HG03521 (cell line): ENCODE results near the gene PREX1.
"Not testable (repeated sequence)": the region's sequence is repeated elsewhere in the genome, so short reads cannot be mapped to it uniquely, and the experiment has no call there.

ENCODE experiments used
- ATAC-seq: cut with Tn5 transposase; IDR thresholded peaks from one replicate; pipeline ENCODE4 v1.9.1; 2021; ENCODE audit warnings: mild to moderate bottlenecking, moderate library complexity; ENCODE audit not compliant: unreplicated experiment

PREX1 gene, protein sequence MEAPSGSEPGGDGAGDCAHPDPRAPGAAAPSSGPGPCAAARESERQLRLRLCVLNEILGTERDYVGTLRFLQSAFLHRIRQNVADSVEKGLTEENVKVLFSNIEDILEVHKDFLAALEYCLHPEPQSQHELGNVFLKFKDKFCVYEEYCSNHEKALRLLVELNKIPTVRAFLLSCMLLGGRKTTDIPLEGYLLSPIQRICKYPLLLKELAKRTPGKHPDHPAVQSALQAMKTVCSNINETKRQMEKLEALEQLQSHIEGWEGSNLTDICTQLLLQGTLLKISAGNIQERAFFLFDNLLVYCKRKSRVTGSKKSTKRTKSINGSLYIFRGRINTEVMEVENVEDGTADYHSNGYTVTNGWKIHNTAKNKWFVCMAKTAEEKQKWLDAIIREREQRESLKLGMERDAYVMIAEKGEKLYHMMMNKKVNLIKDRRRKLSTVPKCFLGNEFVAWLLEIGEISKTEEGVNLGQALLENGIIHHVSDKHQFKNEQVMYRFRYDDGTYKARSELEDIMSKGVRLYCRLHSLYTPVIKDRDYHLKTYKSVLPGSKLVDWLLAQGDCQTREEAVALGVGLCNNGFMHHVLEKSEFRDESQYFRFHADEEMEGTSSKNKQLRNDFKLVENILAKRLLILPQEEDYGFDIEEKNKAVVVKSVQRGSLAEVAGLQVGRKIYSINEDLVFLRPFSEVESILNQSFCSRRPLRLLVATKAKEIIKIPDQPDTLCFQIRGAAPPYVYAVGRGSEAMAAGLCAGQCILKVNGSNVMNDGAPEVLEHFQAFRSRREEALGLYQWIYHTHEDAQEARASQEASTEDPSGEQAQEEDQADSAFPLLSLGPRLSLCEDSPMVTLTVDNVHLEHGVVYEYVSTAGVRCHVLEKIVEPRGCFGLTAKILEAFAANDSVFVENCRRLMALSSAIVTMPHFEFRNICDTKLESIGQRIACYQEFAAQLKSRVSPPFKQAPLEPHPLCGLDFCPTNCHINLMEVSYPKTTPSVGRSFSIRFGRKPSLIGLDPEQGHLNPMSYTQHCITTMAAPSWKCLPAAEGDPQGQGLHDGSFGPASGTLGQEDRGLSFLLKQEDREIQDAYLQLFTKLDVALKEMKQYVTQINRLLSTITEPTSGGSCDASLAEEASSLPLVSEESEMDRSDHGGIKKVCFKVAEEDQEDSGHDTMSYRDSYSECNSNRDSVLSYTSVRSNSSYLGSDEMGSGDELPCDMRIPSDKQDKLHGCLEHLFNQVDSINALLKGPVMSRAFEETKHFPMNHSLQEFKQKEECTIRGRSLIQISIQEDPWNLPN (N-terminal part only)

DNA sequence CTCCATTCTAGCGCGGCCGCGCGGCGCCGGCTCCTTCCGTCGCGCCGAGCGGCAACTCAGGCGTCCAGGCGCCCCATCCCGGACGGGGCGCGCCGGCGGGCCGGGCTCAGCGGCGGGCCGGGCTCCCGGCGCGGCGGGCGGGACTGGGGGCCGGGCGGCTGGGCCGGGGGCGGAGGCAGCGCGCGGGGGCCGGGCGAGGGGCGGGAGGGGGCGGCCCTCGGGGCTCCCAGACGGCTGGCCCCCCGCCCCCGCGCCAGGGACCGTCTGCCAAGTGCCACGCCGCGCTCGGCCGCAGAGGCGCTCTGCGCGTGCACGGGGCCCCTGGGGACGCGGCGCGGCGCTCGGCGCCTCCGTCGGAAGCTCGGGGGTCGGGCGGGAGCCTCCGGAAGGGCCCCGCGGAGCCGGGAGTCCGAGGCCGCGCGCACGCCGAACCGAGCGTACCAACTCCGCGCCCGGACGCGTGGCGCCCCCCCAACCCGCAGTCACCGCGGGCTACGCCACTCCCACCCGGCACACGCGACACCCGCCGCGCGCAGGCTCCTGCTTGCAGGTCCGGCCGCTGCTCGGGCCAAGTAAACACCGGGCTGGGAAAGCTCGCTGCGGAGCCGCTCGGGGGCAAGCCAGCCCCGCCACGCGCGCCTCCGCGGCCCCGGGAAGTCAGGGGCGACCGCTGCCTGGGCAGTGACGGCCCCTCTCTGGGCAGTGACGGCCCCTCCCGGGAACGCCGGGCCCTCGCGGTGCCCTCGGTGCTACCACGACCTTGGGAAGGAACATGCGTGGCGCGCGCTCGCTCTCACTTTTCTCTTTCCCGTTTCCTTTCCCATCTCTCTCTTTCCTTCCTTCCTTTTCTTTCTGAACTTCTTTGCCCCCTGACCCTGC lies at the start of gene PREX1:
Gene PREX1 (minus strand): TSS at position 145 of the 879 bp plus-strand sequence. CDS start 139 bp downstream, at position 6.
- ATAC-seq = peak; percentile 52

DNA sequence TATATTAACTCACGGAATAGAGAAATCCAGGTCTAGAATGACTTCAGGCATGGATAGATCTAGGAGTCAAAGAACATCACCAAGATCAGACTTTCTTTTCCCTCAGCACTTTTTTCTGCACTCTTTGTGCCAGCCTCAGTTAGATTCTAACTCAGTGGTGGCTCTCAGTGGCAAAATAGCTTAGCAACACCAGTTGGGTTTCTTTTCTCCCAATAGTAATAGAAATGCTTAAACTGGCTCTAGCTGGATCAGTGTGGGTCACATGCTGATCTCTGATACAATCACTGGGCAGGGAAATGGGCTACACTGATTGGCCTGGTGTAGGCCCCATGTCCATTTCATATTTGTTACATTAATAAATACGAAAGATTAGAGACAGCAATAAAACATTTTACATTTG lies 49.5 kb upstream of the PREX1 start:
- no peak for ATAC-seq

DNA sequence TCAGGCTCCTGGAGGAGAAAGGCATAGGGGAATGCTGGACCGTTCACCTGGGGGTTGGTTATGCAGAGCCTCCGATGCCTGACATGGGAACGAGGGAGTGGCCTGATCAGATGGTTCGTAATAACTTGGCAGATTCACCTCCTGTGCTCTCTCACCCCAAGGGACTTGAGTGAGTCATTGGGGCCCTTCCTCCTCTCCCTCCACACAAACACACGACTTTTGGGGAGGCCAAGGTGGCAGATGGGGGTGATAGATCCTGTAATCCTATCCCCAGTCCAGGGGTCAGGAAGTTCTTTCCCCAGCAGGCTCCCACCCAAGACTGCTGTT lies 48.1 kb upstream of the PREX1 start:
- no peak for ATAC-seq

DNA sequence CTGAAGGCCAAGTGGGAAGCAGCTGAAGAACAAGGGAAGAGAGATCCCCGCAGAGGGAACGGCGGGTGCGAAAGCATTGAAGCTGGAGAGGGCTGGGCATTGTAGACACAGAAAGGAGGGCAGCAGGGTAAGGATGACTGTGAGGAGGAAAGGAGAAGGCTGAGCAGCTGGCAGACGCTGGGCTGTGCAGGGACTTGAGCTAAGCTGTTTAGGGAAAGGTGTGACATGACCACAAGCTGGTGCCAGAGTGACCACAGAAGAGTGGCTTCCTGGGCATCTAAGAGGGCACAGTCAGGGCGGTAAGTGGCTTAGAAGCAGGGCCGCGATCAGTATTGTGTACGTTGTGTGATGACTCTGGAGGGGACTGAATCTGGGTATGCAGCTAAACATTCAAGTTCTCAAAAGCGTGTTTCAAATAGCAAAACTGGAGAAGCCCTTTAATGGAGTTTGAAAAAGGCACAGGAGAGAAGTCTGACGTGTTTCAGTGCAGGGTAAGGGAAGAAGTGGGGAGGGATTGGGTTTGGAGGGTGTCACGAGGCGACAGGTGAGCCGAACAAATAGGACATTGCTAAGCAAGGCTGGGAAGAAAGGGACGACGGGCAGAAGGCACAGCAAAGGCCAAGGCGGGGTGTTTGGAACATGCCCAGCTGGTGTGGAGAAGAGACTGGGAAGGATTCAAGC lies 47.6 kb upstream of the PREX1 start:
- ATAC-seq = no peak

- not testable (repeated sequence) for ATAC-seq
These were observed 41.6 kb upstream of the PREX1 start for GRCh38 chr20:48869442-48869841.

- no peak for ATAC-seq
These were observed 39.1 kb upstream of the PREX1 start for GRCh38 chr20:48866936-48867335.

DNA sequence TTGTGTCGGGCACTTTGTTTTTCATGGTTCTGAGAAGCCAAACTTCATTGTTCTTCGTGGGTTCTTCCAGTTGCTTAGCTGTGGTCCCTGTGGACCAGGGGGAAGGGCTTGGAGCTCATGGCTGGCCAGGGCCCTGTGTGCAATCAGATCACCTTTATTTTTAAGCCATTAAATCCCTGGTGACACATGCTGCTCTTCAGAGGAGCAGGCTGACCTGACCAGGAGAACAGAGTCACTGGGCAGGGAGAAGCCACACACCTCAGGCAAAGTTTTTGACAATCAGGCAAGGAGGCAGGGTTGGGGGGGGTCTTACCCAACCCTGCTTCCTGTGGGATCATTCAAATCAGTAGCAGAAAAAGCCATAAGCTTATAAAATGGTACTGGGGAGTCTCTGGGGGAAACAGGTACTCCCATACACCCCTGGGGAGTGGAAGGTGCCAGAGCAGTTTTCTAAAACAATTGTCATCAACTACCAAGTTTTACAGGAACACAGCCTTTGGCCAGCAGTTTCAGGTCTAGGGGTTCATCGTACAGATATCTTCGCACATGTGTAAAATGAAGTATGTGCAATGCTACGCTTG lies 37.0 kb upstream of the PREX1 start:
- no peak for ATAC-seq

GRCh38 chr20:48864254-48864653 lies 36.5 kb upstream of the PREX1 start:
- no peak for ATAC-seq

DNA sequence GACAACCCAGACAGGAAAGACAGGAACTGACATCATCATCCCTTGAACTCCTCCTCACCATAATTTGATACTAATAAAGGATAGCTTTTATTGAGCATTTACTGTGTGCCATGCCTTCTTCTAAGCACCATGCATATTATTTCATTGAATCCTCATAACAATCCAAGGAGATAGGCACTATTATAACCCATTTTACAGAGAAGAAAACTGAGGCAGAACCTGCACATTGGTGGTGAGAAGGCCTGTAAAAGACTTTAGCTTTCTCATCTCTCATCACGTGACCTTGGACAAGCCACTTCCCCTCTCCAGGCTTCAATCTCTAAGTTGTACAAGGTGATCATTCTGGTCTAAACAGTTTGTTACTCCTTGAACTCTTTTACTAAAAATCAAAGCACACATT lies 34.5 kb upstream of the PREX1 start:
- ATAC-seq = no peak

DNA sequence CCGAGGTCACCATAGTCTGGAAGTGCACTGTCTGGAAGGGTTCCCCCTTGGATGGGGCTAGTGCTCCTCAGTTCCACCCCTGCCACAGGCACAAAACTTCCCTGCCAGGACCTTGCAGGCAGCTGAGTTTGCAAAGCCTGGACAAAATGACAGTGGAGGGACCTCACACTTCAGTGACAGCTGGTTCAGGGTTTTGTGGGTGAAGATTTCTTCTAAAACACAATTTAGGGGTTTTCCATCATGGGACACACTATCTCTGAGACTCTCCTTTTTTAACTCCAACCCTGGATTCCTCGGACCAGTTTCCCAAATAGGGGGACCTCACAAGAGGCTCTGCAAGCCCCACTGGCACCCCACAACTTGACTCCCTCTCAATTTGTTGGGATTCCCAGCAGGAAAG lies 33.6 kb upstream of the PREX1 start:
- ATAC-seq = no peak

DNA sequence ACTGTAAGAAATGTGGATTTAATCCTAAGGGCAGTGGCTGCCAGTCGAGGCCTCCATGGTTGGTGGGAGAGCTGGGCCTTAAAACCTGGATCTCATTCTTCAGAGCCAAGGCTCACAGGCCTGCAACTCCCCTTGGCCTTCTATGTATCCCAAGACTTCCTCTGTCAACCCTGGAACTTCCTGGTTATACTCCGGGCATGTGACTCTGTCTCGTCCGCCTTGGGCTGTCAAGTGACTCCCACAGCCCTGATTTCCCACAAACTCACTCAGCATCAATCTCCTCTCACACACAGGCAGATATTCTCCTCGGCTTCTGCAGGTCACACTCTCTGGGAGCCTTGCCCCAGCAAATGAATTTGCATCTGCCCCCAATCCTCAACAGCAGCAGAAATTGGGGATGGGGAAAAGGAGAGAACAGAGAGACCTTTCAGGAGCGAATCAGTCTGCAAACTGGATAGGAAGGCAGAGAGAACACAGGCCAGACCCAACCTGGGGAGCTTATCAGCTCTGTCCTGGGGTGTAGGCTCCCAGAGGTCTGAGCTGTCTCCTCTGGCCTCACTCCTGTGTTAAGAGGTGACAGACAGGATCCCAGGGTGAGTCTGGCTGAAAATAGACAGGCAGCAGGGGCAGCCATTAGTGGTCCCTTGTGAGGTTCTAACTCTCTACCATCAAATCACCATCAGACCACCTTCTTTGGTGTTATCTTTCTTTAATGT lies 30.4 kb upstream of the PREX1 start:
- no peak for ATAC-seq

DNA sequence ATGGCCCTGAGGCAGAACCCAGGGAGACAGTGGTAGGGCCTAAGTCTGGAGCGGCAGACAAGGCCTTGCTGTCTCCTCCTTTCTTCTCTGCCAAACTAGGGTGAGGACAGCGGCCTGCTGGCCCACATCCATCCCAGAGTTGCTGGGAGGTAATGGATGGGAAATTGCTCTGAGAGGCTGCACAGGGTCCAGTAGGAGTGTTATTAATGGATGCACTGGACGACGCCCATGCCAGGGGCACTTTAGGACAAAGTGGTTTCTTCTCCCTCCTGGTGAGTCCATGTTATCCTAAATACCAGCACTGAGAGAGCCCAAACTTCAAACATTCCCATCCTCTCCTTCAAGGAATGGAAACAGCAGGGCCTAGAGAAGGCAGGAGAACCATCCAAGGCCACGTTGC lies 28.3 kb upstream of the PREX1 start:
- no peak for ATAC-seq

DNA sequence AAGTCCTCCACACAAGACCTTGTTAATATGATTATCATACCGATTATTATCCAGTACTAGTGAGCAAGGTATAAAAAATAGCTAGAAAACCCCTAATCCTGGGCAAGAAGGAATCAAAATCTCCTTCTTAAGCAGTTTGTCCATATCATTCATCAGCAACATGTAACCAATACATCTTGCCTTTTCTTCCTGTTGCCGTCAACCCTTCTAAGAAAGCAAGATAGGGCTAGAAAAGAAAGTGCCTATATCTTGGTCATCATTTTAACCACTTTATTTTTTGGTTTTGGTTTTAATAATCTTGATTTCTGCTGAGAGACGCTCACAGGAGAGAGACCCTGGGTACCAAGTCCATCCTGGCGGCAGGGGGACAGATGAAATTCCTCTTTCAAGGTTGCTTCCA lies 27.2 kb upstream of the PREX1 start:
- no peak for ATAC-seq

DNA sequence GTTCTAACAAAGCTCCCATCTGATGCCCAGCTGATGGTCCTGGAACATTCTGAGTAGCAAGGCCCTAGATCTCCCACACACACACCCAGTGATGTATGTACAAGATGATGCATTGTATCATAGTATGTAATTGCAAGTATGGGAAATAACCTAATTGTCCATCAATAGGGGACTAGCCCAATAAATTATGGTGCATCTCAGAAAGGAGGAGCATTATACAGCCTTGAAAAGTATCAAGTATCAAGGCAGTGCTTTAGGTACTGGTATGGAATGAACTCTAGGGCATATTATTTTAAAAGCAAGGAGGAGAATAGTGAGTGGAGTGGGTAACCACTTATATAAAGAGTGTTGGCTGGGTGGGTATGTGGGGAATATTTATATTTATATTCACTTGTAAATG lies 24.8 kb upstream of the PREX1 start:
- ATAC-seq = no peak

DNA sequence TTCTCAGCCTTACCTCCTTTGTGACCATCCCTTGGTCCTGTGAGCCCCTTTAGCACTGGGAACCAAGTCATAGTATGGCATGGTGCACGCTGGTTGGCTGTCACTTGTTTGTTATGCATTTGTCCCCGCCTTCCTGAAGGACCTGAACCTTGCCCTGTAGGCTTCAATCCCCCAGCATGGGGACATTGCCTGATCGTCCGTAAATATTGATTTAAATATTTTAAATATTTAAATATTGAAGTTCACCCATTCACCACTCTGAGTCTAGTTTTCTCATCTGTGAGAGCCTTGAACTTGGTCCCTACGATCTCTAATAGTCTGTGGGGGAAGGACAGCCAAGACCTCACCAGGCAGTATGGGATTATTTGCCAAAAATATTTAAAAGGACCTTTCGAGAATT lies 23.8 kb upstream of the PREX1 start:
- ATAC-seq = no peak

- no peak for ATAC-seq
These were observed 23.1 kb upstream of the PREX1 start for GRCh38 chr20:48850977-48851299.

DNA sequence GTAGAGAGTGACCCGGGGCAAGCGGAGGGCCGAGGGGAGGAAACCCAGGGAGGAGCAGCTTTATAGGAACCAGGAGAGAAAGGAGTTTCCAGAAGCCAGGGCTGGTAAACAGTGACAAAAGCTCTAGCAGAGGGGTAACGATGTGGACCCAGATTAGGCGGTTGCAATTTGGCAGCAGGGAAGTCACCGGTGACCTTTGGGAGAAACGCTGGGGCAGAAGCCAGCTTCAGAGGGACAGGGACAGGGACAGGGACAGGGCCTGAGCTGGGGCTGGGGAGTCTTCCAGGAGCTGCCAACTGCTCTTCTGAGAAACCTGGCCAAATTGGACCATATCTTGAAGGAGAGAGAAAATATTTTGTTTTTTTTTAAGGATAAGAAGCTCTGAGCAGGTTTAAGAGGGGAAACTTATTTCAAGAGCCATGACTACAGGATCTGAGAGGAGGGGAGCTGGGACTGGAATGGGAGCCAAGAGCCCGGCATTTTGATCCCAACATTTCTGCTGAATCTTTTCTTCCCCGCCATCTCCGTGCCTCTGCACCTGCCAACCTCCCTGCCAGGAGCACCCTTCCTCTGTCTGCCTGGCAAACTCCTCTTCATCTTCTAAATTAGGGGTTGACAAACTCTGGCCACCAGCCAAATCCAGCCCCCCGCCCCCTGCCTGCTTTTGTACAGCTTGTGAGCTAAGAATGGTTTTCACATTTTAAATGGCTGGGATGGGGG lies 22.6 kb upstream of the PREX1 start:
- ATAC-seq = no peak

GRCh38 chr20:48849779-48850178 lies 22.0 kb upstream of the PREX1 start:
- no peak for ATAC-seq
